Stimulated activated CD4-positive, alpha-beta T cell treated with anti-CD3 and anti-CD28 coated beads, Interleukin-15, amount 100 ng/mL, for 1 hour (primary cell): Measurements from ENCODE around the gene MMP11.

Source experiments
- DNase-seq, 2 donors: peaks; one replicate each; pipeline ENCODE4 v3.0.0-alpha.2; 2020; ENCODE audit warnings: low read depth in 1 of 2, low spot score in 1 of 2

The MMP11 gene

GRCh38 chr22:23801238-23801821 lies 28.7 kb downstream of the MMP11 start:
- no peak for DNase-seq

GRCh38 chr22:23801886-23802377 lies 29.3 kb downstream of the MMP11 start:
- DNase-seq, result no peak

DNA sequence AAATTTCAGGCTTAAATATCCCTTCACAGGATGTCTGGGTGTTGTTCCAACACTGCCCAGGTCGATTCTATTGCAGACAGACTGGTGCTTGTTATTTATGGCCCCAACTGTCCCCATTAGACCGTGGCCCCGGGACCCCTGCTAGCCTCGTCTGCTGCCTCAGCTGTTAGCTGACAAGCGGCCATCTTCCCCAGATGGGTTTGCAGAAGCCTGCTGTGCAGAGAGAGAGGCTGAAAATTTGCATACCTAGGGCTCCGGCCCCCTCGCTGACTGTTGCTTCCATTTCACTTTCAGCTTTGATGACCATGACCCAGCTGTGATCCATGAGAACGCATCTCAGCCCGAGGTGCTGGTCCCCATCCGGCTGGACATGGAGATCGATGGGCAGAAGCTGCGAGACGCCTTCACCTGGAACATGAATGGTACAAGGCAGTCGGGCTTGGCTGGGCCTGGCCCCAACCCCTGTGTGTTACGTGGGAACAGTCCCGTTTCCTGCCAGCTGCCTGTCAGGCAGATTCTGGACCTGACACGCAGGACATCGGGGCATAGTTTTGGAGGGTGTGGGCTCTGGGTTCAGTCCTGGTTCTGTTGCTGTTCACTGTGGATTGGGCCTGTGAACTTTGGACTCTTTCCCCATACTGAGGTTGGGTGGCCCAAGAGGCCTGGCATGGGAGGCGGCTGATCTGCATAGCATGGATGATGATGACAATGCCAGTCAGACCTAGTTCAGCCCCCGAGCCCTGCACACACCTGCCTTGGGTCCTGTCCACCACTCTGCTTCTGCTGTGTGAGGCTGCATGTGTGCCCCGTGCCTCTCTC lies 30.6 kb downstream of the MMP11 start:
- DNase-seq, result no peak

- no peak for DNase-seq
These were observed 32.2 kb downstream of the MMP11 start for GRCh38 chr22:23804781-23805291.

GRCh38 chr22:23806837-23807236 lies 34.2 kb downstream of the MMP11 start:
- DNase-seq, result no peak

DNA sequence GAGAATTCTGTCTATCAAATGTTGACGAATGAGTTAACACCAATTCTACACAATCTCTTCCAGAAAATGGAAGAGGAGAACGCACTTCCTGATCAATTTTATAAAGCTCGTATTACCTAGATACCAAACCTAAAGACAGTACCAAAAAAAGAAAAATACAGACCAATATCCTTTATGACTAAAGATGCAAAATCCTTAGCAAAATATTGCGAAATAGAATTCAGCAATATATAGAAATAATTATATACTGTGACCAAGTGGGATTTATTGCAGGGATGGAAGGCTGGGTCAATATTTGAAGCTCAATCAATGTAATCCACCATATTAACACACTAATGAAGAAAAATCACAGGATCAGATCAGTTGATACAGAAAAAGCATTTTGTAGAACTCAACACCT lies 39.7 kb downstream of the MMP11 start:
- no peak for DNase-seq

DNA sequence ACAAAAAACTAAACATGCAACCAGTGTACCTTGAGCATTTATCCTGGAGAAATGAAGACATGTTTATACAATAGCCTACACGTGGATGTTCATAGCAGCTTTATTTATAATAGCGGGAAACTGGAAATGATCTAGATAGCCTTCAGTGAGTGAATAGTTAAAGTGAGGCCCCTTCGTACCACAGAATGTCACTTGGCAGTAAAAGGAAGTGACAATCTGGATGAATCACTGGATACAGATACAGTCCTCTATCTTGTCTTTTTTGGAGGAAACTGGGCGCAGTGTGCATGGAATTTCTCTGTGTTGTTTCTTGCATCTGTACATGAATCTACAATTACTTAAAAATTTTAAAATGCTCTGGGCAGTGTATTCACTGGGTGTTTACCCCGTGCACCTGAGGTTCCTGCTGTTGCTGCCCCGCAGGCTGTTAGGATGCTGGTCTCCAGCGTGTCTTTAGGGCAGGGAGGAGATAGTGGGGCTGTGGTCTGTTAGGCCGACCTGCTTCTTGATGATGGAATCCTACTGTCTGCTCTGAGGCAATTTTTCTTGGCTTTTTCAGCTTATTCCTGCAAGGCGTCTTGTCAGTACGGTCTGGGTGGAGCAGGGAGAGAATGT lies 43.0 kb downstream of the MMP11 start:
- no peak for DNase-seq

- no peak for DNase-seq
These were observed 43.7 kb downstream of the MMP11 start for GRCh38 chr22:23816156-23816976.

GRCh38 chr22:23817146-23817545 lies 44.5 kb downstream of the MMP11 start:
- no peak for DNase-seq

DNA sequence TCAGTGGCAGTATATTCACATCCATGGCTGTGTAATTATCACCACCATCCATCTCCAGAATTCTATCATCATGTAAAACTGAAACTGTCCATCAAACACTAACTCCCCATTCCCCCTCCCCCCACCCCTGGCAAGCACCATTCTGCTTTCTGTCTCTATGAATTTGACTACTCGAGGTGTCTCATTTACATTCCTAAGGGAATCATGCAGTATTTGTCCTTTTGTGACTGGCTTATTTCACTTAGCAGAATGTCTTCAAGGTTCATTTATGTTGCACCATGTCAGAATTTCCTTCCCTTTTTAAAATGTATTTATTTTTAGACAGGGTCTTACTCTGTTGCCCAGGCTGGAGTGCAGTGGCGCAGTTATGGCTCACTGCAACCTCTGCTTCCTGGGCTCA lies 45.9 kb downstream of the MMP11 start:
- no peak for DNase-seq

- no peak for DNase-seq
These were observed 48.1 kb downstream of the MMP11 start for GRCh38 chr22:23820748-23821211.

DNA sequence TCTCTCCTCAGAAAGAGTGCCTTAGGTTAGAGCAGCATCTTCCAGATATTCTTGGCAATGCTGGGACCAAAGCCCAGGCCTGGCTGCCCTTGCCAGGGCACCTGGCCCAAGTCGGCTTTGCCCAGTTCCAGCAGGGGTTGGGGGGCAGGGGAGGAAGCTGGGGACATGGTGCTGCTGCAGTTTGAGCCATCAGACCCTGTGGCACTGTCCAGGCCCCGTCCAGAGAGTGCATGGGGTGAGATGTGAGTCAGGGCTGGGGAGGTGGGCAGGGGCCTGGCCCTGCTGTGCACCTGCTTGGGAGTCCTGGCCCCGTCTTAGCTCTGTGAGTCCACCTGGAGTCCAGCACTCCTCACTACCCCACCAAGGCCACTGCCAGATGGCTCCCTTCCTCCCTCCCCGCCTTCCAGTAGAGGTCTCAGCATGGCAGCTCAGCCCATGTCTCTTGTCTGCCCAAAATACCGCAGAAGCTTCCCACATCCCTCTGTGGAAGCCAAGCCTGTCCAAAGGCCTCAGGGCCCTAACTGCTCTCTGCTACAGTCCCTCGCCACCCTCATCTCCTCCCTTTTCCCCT lies 49.5 kb downstream of the MMP11 start:
- DNase-seq, result no peak

- DNase-seq, result no peak
These were observed 50.7 kb downstream of the MMP11 start for GRCh38 chr22:23823331-23823791.

DNA sequence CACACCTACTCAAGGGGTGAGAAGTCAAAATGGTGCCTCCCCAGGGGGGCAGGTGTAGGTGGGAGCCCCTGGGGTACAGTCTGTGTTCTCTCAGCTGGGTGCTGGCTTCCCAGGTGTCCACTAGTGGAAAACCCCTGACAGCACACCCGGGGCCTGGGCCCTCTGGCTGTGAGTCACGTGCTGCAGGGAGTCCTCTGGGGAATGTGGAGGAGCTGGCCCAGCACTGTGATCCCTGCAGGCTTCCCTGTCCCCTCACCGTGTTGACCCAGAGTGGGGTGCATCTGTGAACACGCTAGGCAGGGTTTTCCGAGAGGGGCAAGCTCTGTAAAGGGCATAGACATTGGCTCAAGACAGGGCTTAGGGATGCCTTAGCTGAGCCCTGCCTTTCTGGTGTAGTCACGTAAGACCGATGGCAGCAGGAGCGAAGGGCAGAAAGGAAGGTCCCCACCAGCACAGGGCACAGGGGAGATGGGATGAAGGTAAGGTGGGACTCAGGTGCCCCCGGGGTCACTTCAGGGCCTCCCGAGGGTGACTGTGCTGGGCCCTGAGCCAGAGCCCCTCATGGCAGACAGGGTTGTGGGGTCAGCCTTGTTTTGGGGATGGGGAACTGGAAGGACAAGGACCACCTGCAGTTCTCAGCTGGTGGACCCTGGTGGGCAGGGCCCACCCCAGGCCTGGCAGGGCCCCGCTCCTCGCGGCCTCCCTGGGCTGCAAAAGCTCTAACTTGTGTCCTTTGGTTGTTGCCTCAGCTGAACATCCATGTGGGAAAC lies 52.0 kb downstream of the MMP11 start:
- no peak for DNase-seq

GRCh38 chr22:23825246-23825905 lies 52.7 kb downstream of the MMP11 start:
- no peak for DNase-seq

DNA sequence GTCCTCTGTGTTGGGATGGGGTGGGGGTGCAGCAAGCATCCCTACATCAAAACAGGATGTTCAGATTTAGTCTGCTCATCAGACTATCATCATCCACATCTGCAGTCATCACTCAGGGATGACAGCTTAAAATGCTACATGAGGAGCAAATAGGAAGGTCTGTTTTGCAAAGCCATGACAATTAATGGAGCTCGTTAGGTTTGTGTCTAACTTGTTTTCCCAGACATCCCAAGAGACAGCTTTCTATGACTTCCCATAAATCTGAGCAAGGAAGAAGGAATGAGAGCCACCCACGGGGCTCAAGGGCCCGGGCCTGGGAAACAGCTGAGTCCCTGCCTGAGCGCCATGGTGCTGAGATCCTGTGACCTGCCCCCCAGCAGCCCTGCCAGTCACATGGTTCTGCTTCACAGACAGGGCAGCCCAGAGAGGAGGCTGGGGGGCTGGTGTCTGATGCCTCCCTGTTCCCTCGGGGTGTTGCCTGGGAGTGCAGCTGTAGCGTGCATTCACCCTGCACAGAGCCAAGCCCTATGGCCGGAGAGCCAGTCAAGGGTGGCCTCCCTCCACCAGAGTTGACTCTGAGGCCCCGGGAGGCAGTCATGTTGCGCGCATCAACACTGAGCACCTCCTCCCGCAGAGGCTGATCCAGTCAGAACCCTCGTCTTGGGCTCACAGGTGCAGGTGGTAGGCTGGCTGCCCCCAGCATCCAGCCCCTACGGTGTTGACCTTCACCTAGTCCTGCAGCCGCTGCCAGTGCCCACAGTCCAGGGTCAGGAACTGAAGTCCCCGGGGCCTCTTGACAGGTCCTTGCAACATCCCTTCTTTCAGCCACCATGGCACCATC lies 54.1 kb downstream of the MMP11 start:
- DNase-seq, result no peak

- no peak for DNase-seq
These were observed 54.8 kb downstream of the MMP11 start for GRCh38 chr22:23827351-23827995.
